IPS-NIHi11 (cell line): ENCODE measurements around the gene MRTO4.
A peak's percentile ranks its signal among the peaks of the same experiment; 100 is the strongest.
"Not testable (repeated sequence)": the region's sequence is repeated elsewhere in the genome, so short reads cannot be mapped to it uniquely, and the experiment has no call there.

Experiments
- DNase-seq: peaks from one replicate; pipeline ENCODE4 v3.0.0; 2012; ENCODE audit warnings: mixed read lengths, low spot score

MRTO4 gene

DNA sequence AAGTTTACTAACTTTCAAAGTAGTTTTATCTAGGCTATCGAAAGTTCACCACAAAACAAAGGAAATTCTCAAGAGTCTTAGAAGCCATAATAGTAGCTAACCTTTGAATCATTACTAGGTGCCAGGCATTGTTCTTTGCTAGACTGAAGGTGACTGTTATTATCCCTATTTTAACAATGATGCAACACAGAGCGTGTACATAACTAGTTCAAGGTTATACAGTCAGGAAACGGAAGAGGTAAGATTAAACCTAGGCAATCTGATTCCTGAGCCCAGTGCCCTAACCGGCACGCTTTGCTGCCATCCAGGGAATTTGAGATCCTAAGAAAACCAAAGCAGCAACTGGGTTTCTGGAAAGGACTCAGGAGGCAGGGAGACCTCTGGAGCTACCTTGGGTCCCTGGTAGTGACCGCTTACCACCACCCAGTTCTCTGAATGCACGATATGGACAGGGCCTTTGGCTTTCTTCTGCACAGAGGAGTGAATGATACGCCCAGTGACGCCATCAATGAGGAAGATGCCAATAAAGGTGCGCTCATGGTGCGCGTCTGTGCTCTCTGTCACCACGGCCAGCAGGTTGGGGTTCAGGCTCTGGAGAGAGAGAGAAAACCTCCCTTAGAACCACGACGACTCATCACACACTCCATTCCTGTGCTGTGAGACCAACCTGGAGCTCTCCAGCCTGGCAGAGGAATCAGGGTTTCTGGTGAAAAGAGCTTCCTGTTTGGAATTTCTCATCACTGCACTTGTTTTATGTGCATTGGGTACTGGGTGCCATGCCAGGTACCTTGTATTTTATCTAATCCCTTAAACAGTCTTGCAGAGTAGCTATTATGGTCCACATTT lies 28.4 kb upstream of the MRTO4 start:
- no peak for DNase-seq

DNA sequence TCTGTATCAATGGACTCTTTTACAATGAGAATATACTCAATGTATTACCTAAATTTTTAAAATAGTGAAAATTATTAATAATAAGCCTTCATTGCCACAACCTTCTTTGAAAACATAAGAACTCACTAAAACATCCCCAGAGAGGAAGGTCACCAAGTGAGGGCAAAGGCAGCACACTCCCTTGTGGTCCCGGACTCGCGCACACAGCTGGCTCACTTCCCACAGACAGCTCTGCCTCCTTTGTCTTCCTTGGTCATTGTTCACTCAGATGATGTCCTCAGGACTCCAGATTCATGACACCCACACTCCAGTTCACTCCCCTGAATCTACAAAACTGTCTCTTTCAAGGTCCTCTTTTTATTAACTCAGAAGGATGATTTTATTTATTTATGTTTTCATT lies 22.4 kb upstream of the MRTO4 start:
- DNase-seq = no peak

DNA sequence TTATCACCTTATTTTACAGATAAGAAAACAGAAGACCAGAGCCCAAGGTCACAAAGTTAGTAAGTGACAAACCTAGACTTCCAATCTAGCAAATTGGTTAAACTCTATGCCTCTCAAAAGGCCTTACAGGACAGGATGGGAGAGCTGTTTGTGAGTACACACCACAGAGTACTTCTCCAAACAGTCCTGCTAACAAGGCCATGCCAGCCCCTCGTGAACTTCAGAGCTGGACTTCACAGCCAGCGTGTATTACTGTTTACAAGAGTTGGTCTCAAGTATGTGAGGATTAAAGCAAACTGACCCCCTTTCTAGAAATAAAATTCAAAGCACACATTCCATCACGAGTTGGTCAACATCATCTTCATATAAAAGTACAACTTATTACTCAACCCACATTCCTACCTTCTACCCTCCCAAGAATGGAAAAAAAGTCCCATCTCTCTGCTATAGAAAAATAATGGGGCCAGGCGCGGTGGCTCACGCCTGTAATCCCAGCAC lies 21.7 kb upstream of the MRTO4 start:
- DNase-seq = no peak

DNA sequence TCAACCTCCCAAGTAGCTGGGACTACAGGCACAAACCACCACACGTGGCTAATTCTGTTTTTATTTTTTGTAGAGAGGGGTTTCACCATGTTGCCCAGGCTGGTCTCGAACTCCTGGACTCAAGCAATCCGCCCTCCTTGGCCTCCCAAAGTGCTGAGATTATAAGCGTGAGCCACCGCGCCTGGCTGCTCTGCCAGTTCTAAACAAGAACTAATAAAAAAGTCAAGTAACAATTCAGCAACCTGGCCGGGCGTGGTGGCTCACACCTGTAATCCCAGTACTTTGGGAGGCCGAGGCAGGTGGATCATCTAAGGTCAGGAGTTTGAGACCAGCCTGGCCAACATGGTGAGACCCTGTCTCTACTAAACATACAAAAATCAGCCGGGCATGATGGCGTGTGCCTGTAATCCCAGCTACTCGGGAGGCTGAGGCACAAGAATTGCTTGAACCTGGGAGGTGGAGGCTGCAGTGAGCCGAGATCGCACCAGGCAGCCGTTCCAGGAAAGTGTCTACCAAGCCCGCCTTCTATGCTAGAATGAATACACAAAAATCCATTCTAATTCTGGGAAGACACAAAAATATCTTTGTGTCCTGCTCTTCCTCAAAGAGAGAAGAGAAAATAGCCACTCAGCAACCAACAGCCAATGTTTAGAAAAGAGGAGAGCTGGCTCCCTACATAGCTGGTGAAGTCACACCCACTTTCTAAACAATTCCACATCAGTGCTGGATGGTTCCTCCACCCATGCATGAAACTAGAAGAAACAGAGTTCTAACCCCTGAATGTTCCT lies 19.7 kb upstream of the MRTO4 start:
- DNase-seq = not testable (repeated sequence)

DNA sequence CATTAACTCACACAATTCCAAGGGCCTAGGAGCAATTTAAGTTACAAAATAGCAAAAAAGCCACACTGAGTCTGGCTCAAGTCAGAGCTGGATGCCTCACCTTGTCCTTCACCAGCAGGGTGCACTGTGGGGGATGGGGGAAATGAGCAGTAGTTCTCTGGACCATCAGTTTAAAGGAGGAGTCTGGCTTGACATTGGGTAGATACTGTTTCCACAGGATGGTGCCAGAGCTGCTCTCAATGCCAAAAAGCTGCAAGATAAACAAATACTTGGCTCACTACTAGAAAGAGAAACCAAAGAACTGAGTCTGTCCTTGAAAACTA lies 19.1 kb upstream of the MRTO4 start:
- DNase-seq = no peak

DNA sequence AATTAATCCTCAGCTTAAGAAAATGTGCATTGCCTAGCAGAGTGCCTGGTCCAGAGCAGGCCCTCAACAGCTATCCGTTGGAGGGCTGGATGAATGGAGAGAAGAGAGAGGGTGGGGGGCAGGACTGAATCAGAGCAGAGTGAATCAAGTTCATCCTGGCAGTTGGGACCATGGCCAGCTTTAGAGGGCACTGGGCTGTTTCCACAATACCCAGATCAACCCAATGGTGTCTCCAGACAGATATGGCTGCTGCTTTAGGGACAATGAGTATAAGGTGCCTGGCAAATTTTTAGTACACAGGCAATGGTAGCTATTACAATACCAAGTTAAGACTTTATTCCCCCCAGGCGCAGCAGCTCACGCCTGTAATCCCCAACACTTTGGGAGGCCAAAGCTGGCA lies 17.4 kb upstream of the MRTO4 start:
- no peak for DNase-seq

DNA sequence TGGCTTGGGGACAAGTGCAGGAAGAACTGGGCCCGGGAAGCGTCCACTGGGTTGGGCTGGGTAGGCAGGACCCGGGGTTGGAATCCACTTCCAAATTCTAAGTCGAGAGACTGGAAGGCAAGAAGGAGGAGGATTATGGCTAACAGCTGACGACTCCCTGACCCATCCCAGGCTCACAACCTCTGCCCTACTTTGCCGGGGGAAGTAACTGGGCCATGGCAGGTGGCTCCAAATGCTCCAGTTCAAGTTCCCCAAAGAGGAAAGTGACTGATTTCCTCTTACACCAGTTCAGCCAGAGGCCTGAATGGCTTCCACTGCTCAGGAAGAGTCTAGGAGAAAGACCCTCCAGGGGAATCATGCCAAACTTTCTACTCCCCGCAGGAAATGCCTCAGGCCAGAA lies 11.7 kb upstream of the MRTO4 start:
- DNase-seq = no peak

DNA sequence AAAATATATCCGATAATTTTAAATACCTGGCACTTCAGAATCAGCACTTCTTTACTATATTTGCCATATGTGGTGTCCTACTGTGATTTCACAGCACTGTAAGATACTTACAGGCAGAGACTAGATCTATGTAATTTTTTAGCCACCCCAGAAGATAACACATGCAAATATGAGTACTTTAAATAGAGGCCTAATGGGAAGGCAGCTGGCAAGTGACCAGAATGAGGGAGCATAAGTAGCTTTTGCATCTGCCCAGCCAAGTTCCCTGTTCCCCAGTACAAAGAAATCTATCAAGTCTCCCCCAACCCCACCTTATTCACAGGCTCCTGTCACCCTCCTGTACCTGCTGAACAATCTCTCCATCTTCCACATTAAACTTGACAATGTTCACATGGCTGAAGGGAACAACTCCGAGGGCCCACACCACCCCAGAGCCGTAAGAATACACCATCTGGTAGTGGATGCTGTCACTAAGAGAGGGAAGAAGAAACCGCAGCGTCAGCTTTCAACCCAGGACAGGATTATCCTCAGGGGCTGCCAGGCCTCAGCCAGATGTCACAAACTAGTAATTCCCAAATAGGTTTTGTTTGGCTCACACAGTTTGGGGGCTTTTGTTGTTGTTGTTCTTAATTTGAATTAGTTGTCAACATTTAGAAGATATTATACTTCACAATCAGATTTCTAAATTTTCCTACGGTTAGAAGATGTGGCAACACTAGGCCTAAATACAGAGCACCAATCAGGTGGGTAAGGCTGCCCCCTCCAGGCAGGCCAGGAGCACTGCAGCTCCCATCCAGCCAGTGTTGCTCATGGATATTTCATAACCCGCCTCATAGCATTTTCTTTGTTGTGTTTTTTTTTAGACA lies 10.7 kb upstream of the MRTO4 start:
- peak; percentile 90 for DNase-seq

DNA sequence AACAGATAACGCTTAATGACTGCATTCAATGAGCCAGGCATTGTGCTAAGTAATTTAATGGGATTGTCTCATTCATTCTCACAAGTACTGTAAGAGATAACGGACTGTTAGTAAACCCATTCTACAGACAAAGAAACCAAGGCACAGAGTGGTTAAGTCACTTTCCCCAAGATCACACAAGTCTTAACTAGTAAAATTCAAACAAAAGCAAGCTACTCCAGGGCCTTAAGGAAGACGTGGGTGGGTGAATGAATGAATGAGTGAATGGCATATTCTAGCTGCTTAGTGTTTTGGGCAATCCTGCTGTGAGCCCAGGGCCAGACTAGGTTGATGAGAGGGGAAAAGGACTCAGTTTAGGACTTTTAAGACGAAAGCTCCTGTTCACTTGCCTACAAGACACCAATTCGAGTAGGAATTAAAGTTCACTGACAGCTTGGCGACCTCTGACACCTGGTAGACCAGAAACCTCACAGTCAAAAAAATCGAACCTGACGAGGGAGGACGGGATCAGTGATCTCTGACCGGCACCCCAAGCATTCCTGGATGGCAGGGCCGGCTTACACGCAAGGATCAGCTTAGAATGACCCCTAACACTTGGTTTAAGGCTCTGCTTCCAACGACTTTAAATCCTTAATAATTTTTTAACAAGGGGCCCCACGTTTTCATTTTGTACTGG lies 838 bp upstream of the MRTO4 start:
- no peak for DNase-seq

DNA sequence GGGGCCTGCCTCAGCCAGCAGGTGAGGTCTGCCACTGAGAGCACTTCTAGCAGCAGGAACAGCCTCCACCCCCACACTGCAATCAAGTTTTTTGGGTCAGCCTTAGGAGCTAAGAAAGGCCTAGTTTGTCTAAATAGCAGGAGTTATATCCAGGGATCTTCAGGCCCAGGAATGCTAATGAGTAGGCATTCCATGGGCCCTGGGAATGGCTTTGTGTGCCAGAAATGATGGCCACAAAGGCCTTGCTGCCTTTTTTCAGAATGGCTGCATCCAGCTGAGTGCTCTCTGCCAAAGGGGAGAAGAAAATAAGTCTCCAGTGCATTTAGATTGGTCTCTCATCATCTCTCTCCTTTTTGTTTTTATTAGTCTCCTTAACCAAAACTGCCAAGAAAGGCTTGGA lies 2.8 kb downstream of the MRTO4 start:
- DNase-seq = no peak

DNA sequence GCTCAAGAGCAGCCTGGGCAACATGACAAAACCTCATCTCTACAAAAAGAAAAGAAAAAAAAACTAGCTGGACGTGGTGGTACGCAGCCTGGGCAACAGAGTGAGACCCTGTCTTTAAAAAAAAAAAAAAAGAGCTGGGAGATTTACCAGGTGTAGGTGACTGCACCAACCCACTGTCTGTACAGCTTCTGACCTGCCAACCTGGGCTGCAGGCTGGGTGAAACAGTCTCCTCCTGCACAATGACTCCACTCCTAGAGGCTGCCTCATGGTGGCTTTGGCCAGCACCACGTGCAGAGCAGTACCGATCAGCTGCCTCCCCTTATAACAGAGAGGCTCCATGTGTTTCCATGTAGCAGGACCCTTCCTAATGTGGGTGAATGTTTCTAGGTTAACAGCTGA lies 3.7 kb downstream of the MRTO4 start:
- no peak for DNase-seq

DNA sequence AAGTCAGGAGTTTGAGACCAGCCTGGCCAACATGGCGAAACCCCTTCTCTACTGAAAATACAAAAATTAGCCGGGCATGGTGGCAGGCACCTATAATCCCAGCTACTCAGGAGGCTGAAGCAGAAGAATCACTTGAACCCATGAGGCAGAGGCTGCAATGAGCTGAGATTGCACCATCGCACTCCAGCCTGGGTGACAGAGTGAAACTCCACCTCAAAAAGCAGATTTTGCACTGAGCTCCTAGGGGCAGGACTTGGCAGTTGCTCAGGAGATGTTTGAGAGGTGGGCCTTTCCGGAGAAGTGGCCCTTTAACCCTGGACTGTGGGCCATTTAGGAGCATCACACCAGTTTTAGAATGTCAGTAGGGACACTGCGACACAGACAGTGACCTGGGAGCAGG lies 4.7 kb downstream of the MRTO4 start:
- DNase-seq = not testable (repeated sequence)

DNA sequence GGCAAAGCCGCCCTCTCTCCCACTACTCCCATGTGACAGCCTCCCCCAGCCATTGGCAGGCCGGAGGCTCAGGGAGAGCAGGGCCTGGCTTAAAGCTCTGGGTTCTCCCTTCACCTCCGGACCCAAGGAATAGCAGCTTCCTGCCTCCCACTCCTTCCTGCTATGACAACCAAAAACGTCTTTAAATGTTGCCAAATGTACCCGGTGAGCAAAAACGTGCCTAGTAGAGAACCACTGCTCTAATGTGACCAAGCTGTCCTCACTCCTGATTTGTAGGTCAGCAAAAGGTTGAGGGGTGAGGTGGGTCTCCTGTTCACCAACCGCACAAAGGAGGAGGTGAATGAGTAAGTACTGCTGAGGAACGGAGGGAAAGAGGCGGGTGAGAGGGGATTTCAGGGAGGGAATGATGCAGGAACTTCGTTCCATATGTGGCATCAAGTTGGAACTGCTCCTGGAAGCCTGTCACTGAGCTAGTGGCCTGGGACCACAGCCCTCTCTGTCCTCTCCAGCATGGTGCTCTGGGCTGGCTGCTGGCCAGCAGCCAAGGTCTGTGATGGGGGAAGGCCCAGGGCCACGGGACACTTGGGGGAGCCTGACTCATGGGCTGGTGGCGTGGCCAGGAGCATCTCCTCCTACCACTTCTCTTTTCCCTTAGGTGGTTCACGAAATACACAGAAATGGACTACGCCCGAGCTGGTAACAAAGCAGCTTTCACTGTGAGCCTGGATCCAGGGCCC lies 5.7 kb downstream of the MRTO4 start:
- no peak for DNase-seq

DNA sequence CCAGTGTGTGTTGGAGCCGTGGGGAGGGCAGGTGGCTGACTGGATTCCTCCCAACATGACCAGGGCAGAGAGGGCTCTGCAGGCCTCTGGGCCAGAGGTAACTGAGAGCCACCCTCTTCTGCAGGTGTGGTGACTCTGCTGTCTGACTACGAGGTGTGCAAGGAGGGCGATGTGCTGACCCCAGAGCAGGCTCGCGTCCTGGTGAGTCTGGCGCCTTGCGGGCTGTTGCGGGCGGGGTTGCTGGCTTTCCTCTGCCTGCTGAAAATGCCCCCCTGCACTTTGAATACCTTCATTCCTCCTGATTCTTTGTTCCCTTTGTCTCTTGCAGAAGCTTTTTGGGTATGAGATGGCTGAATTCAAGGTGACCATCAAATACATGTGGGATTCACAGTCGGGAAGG lies 6.7 kb downstream of the MRTO4 start:
- DNase-seq = no peak

DNA sequence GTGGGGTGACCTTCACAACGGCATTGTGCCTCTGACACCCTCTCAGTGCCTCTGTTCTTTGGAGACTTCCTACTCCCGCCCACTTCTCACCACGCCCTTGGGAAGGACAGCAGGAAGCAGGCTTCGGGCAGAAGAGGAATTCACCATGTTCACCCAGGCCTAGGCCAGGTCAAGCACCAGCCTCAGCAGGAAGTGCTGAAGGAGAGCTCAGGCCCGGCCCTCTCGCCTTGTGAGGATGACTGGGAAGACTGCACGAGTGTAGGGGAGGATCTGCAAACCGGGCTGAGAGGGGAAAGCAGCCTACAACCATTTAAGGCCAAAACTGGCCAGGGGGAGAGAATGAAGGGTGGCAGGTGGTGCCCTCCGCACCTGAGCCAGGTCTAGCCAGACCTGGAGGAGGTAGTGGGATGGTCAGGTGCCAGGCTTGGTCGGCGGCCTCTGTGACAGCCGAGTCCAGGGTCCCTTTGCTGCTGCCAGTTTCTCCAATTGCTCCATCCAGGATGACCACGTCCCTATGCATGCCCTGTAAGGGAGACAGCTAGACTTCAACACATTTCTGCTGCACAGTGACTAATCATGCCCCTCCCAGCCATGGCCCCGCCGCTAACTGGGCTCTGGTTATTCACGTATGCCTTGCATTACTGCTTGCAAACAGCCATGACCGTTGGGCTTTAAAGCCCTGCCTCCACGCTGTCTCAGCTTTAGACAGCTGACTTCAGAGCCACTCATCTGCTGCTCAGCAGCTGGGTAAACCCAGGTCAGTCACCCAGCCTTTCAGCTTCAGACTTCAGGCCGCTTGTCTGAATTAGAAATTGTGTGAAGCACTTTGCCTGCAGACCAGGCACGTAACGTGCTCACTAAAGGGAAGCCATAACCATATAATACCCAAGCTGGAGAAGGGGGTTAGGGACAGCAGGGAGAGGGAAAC lies 8.9 kb downstream of the MRTO4 start:
- no peak for DNase-seq

DNA sequence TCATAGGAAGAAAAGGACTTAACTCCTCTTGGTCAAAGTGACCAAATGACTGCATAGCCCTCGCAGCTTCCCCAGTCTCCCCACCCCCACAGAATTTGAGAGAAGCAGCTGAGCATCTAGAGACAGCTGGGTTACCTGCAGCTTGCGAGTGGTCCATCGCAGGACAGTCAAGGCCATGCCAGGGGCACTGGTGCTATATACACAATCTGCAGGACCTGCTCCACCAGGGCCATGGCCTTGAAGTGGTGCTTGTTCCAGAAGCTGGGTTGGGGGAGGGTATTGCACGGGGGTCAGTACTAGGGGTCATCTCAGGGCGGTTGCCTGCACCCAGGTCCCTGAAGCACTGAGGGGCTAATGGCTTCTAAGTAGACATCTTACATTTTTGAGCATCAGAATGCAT lies 10.4 kb downstream of the MRTO4 start:
- DNase-seq = no peak

DNA sequence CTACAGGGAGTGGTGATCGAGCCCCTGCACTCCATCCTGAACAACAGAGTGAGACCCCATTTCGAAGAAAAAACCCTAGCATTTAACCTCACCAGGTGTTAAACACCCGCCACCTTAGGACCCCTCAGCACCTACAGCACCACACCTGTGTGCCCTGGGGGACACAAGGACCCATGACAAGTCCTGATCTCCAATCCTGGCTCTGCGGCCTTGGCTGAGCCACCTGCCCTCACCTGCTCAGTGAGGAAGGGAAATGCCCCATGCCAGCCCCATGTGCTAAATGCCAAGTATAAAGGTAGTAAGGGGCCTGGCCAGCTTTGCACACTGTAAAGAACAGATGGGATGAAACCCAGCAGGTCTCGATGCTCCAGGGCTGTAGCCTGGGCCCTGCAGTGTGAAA lies 11.1 kb downstream of the MRTO4 start:
- DNase-seq = no peak

DNA sequence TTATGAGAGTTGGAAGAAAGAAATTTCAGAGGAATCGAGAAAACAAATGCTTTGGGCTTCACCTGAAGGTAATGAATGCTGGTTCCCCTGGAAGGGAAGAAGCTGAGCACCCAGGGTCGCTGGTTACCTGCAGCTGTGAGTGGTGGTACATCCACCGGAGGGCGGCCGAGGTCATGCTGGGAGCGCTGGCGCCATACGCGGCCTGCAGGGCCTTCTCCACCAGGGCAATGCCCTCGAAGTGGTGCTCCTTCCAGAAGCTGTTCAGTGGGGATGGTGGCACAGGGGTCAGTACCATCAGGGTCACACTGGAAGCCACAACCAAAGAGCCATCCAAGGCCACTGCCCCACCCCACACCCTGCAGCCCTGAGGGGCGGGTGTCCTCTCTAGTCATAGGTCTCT lies 16.8 kb downstream of the MRTO4 start:
- DNase-seq = no peak

DNA sequence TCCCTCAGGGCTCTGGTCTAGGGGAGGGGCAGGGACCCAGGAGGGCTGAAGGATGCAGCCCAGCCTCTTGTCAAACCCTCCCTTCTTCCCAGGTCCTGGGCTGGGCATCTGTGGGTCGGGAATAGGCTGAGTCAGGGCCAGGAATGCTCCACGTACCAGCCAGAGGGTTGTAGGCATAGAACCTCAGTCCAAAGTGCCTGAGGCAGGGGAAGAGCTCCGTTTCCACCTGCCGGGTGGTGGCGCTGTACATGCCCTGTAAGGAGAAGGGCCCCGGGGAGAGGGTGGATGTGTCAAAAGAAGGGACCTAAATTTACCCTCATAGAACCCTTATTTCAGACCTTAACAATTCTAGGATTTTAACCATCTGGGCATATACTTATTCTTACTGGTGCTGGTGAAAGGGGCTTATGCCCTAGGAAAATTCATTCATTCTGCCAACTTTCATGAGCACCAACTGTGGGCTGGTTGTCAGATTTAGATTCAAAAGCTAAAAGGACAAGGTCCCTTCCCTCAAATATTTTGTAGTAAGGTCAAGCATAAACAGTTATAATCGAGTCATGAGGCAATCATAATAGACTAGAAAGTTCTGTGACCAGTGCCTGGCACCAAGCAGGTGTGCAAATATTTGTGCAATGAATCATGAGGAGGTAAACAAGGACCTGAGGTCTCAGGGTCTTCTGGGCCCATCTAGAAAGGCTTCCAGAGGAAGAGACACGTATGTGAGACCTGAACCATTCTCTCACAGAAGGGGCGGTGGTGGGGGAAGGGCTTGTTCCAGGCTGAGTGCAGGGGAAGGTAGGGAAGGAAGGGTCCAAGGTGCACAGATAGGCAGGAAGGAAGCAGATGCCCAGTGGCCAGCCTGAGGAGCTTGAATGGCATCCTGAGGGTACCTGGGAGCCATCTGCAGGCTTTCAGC lies 18.1 kb downstream of the MRTO4 start:
- DNase-seq = not testable (repeated sequence)
